ENCODE measurements around the gene TMC5.
"Not testable (repeated sequence)": the region's sequence is repeated elsewhere in the genome, so short reads cannot be mapped to it uniquely, and the experiment has no call there.

TMC5 gene

DNA sequence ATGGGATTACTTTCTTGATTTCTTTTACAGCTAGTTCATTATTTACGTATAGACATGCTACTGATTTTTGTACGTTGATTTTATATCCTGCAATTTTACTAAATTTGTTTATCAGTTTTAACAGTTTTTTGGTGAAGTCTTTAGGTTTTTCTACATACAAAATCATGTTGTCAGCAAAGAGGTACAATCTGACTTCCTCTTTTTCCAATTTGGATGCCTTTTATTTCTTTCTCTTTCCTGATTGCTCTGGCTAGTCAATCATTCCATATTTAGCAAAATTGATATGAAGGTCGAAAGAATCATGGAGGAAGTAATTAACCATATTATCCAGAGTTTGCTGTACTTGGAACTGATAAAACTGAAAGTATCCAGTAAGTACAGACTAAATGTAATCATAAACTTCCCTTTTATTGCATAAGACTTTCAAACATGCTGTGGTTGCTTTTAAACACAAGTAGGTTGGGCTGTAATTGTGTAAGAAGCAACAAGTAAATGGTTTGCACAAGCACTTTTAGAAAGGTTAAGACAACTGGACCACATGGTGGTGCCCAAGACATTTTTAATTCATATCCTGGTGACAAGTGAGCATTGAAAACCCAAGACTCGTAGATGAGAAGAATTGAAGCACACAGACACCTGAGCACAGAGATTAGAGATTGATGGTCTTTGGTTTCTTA lies 95.8 kb downstream of the TMC5 start:
- peak; percentile 99 for FAIRE-seq

DNA sequence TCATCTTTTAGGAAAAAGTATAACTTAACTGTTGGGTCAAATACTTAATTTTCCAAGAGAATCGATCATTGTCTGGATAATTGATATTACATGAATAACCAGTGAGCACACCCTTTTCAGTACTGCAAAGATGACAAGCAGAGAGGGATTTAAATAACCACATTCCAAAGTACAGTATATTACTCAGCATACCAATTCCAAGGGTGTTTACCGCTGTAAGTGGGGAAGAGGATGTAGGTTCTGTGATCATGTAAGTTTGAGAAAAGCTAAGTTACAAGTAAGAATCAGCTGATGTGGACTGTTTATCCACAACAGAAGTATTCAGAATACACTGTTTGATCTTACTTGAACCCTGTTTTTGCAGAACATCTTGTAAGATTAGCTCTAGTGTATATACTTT lies 98.1 kb downstream of the TMC5 start:
- FAIRE-seq = no peak

- FAIRE-seq = no peak
Measured at GRCh38 chr16:19517424-19518089, 99.9 kb downstream of the TMC5 start.

DNA sequence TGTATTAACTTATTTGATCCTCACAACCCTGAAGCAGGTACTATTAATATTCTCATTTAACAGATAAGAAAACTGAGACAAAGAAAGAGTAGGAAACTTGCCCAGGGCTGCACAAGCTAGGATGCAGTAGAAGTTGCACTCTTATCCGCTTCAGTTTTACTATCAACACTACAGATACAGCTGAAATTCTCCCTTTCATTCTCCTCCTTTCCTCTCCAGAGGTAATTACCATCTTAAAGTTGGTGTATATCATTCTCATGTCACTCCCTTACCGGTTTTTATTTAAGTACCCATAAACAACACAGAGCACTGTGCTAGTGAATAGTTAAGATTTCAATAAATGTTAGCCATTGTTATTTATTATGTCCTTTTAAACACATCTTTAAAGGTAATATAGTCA lies 100.7 kb downstream of the TMC5 start:
- no peak for FAIRE-seq

- FAIRE-seq = no peak
Measured at GRCh38 chr16:19520861-19521331, 103.2 kb downstream of the TMC5 start.

DNA sequence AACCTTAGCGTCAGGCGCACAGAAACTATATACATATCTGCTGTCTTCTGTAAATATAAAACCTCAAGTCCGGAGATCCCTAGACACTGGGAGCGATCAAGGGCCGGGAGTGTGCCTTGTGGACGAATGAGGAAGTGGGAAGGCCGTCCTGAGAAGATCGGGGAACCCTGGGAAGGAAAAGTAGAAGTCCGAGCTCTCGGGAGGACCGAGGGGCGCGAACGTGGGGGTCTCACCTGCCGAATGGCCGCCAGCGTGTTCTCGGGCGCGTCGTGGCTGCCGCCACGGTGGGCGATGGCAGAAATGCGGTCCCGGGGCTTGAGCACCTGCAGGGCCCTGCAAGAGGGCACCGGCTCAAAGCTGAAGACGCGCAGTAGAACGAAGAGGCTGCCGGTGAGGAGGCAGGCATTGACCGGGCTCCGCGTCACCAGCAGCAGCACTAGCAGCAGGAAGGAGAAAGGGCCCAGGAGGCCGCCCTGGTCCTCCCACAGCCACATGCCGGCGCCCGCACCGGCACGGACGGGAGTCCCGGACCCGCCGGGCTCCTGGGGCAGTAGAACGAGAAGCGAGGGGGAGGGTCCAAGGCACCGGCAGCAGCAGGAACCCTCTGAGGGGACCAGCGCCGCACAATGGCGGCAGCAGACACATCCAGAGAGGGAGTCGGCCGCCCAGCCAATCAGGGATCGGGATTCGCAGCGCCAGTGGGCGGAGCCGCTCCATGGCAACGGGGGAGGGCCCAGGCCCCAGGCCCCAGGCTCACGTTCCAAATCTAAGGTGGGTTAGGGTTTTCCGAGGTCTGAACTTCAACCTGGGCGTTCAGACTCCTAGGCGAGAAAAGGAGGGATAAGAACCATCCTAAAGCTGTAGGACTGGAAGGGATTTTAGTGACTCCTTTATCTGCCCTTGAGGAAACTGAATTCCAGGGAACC lies 104.1 kb downstream of the TMC5 start, which contains the start of gene GDE1:
GDE1 (minus strand) TSS at position 628 of the 926 bp plus-strand sequence; CDS start at position 494, 134 bp downstream.
- FAIRE-seq = no peak

GRCh38 chr16:19522397-19522732 lies 104.7 kb downstream of the TMC5 start:
- FAIRE-seq = no peak

DNA sequence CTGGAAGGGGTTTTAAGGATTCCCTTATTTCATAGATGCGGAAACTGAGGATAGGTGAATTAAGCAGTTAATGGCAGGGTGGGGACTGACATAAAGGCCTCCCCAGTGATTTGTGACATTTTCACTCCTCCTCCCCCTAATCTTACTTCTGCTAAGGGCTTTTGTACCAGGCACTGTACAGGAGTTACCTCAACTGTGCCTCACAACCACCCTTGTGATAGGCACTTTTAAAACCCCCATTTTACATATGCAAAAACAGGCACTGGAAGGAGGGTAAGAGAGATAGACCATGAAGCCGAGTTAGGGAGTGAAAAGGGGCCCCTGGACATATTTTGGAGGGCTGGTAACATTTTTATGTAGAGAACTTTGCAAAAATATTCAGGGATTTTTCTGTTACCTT lies 105.1 kb downstream of the TMC5 start:
- no peak for FAIRE-seq

DNA sequence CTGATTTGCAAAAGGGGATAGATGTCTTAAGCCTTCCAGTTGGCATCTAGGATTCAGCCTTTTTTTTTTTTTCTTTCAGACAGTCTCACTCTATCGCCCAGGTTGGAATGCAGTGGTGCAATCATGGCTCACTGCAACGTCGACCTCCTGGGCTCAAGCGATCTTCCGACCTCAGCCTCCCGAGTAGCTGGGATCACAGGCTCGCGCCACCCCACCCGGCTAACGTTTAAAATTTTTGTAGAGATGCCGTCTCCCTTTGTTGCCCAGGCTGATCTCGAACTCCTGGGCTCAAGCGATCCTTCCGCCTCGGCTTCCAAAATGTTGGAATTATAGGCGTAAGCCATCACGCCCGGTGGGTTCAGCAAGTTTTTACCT lies 105.5 kb downstream of the TMC5 start:
- no peak for FAIRE-seq

- FAIRE-seq = no peak
Measured at GRCh38 chr16:19523559-19524355, 106.1 kb downstream of the TMC5 start, which contains the start of gene CCP110. Gene CCP110 (plus strand): TSS chr16:19523942. CDS start chr16:19527882, 3,940 bp downstream.

GRCh38 chr16:19524356-19524615 lies 106.6 kb downstream of the TMC5 start:
- no peak for FAIRE-seq

DNA sequence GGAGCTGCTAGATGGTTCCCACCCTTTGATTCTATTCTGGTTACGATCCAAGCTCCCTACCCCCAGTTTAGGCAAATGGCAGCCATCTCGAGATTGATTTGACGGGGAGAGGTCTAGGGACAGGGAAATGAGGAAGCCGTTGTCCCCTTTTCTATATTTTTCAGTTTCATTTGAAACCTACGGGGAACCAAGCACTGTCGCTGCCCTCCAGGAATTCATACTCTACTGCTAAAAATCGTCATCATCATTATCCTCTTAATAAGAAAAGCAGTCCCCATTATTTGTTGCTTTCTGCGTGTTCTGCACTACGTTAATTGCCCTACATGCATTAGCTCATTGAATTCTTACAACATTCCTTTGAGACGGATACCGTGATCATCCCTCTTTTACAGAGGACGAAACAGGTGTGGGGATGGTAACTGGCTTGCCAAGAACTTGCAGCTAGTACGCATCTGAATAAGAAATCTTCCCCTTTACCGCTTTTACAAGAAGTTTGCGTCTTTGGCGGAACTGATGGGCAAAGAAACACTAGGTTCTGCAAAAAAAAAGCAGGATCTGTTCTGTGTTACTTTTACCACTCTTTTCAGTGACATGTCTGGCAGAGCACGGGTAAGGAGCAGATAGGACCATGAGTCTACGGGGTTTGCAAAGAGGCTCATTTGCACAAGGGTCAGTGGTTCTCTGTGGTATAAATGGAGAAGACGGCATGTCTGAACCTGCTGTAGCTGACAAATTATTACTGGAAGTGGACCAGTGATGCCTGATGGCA lies 107.1 kb downstream of the TMC5 start:
- no peak for FAIRE-seq

- FAIRE-seq = no peak
Measured at GRCh38 chr16:19525385-19525723, 107.7 kb downstream of the TMC5 start.

DNA sequence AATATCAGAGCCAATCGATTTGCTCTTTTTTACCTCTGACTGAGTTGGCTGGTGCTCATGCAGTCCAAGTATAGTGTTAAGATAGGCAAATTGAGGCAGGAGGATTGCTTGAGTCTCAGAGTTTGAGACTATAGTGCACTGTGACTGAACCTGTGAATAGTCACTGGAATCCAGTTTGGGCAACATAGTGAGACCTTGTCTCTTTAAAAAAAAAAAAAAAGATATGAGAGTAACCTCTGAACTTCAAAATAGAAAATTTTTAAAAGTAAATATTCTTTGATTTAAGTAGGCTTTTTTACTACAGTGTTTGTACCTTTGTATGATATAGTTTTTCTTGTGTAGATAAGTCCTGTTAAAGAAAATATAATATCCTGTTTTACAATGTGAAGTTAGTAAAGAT lies 109.5 kb downstream of the TMC5 start:
- FAIRE-seq = no peak

DNA sequence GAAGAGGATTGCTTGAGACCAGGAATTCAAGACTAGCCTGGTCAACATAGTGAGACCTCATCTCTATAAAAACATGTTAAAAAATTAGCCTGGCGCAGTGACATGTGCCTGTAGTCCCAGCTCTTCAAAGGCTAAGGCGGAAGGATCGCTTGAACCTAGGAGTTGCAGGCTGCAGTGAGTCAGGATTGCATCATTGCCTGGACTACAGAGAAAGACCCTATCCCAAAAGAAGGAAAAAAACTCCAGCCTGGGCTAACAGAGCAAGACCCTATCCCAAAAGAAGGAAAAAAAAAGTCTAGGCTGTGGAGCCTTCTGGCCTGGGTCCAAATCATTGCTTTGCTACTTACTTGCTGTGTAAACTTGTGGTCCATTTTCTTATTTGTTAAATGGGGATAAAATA lies 111.0 kb downstream of the TMC5 start:
- no peak for FAIRE-seq

GRCh38 chr16:19532601-19533000 lies 114.9 kb downstream of the TMC5 start:
- no peak for FAIRE-seq

GRCh38 chr16:19540241-19540970 lies 122.7 kb downstream of the TMC5 start:
- no peak for FAIRE-seq

GRCh38 chr16:19542138-19542821 lies 124.6 kb downstream of the TMC5 start:
- FAIRE-seq = no peak

DNA sequence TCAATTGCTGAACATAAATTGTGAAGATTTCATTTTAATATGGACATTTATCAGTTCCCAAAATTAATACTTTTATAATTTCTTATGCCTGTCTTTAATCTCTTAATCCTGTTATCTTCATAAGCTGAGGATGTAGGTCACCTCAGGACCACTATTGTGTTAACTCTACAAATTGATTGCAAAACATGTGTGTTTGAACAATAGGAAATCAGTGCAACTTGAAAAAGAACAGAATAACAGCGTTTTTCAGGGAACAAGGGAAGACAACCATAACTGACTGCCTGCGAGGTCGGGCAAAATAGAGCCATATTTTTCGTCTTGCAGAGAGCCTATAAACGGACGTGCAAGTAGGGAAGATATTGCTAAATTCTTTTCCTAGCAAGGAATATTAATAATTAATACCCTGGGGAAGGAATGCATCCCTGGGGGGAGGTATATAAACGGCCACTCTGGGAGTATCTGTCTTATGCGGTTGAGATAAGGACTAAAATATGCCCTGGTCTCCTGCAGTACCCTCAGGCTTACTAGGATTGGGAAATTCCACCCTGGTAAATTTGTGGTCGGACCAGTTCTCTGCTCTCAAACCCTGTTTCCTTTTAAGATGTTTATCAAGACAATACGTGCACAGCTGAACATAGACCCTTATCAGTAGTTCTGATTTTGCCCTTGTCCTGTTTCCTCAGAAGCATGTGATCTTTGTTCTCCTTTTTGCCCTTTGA lies 125.8 kb downstream of the TMC5 start:
- FAIRE-seq = not testable (repeated sequence)

DNA sequence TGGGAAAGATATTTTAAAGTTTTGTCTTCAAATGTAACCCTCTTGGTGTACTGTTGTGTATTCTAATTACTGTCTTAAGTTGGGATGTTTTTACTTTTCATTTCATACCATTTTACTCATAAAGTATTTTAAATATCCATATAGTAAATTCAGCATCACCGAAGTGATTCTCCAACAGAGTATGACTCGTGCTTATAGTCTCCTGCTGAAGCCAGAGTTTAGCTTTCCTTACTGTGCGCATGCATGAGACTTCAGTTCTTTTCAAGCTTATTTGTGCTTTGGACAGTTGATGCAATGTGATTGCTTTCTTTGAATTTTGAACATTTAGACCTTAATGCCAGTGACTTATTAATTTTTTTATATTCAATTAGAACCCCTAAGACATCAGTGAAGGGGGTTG lies 130.5 kb downstream of the TMC5 start:
- FAIRE-seq = no peak
